ENCODE measurements around the gene ABTB2. TPM values are rescaled to one million over a fixed set of nuclear protein-coding genes. Genes with fewer than 3 reads are reported as not detected.

ABTB2 gene
- total and polyA plus RNA-seq, 2 experiments from 2014 or later: 2.6 to 12.1 TPM

- no peak for TF ChIP-seq REST (IDR thresholded peaks at IDR 0.05; ENCODE audit: unreplicated experiment)
- no peak for TF ChIP-seq ZNF114 (CRISPR knock-in tag; IDR thresholded peaks at IDR 0.05)
- TF ChIP-seq STAT1 (IDR thresholded peaks at IDR 0.05; ENCODE audit: unreplicated experiment): no peak
These were observed 54.7 kb downstream of the ABTB2 start (continued) for GRCh38 chr11:34303028-34303570.

- Histone ChIP-seq H2AFZ (no peak overlapping the region), H3K79me2 (replicated peaks; ENCODE audit: insufficient read depth) (peaks cover 4% of the 10 kb centered on the region), H3K27ac (ENCODE audit: low read depth) (no peak overlapping the region), H3K9me2 (ENCODE audit: insufficient read depth) (no peaks in the 10 kb centered on the region), H3K36me3 (ENCODE audit: insufficient read depth) (no peaks in the 10 kb centered on the region), H3K4me1 (ENCODE audit: insufficient read depth) (peaks cover 29% of the 10 kb centered on the region), H3K27me3 (ENCODE audit: insufficient read depth) (no peaks in the 10 kb centered on the region), H3K4me3 (no peak overlapping the region), H4K20me1 (replicated peaks; ENCODE audit: insufficient read depth) (no peaks in the 10 kb centered on the region), H3F3A (replicated peaks; ENCODE audit: low read depth) (no peaks in the 10 kb centered on the region), H3K4me2 (no peak overlapping the region)
- peaks cover 43% of the 10 kb centered on the region for H3K4me1 Mint-ChIP-seq
- DNase-seq (ENCODE audit: low spot score): no peak
- H3K27ac Mint-ChIP-seq: no peak overlapping the region
- H3K9me3 Mint-ChIP-seq: no peaks in the 10 kb centered on the region
- no peaks in the 10 kb centered on the region for H3K36me3 Mint-ChIP-seq (ENCODE audit: low read depth)
- ATAC-seq: no peak
- H3K4me3 Mint-ChIP-seq: no peak overlapping the region
- peaks cover 5% of the 10 kb centered on the region for H3K27me3 Mint-ChIP-seq (ENCODE audit: insufficient read depth, low read depth, poor library complexity)
- TF ChIP-seq REST (IDR thresholded peaks at IDR 0.05; ENCODE audit: unreplicated experiment) (no peak), CREB1 (CRISPR knock-in tag; IDR thresholded peaks at IDR 0.05; ENCODE audit: low read depth) (no peak), STAT1 (IDR thresholded peaks at IDR 0.05; ENCODE audit: unreplicated experiment) (no peak), EZH2 (IDR thresholded peaks at IDR 0.05; ENCODE audit: low read depth, unreplicated experiment) (no peak), CTCF (conservative IDR thresholded peaks at IDR 0.05; ENCODE audit: low read depth in 2 of 2) (no peak), ZNF331 (CRISPR knock-in tag; IDR thresholded peaks at IDR 0.05; ENCODE audit: low read depth) (no peak), ETS1 (IDR thresholded peaks at IDR 0.05) (no peak)
These were observed 55.5 kb downstream of the ABTB2 start for GRCh38 chr11:34302046-34302921.

All from GM23338 (cell line).